ENCODE data around the gene CYP4F22. TPM values are rescaled to one million over a fixed set of nuclear protein-coding genes. Genes with fewer than 3 reads are reported as not detected.

CYP4F22 gene
- total RNA-seq, 4 donors from 2014 or later = 0.11 TPM; not detected in 3

DNA sequence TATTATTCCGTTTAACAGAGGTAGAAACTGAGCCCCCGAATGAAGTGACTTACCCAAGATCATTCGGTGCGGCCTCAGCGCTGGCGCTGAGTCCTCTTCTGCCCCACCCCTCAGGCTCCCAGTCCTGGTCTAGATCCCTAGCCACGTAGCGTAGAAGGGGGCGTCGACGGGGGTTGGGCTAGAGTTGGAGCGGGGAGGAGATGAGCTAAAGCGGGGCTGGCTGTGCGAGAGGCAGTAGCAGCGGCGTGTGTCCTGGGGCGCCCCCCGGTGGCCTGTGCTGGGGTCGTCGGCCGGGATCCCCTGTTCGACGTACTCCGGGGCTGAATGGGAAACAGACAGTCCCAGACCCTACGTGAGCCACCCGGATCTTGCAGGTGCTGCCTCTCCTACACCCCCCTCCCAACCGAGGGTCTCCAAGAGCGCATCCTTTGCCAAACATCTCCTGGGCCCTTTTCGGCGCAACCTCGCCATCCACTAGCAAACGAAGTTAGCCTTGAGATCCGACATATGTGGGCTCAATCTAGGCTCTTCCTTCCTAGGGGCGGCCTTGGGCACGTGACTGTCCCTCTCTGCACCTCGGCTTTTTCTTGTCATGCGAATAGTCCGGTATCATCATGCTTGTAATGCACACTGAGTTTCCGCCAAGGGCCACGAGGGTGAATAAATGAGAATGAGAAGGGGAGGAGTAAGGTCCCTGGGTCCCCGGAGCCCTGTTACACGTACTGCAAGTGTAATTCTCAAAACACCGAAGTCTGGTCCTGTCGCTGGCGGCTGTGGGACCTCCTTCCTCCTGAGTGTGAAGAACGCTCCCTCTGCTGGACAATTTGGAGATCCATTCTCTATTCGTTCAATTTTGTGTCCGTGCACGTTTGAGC, 47.7 kb downstream of the CYP4F22 start:
- Histone ChIP-seq H3K4me3 (replicated peaks in 1 of 3) (no peak overlapping the region), H3K4me1 (peaks cover 10 to 13% of the 10 kb centered on the region in 2 donors), H3K36me3 (no peaks in the 10 kb centered on the region), H3K27ac (no peak overlapping the region), H3K27me3 (peaks cover 2% of the 10 kb centered on the region), H3K9me3 (no peaks in the 10 kb centered on the region)
- intact Hi-C loops (cut with DNase I) = loop anchor here (2.0 to 10.0 kb wide), 2 partner anchors 181 to 377 kb away; partner anchors contain the start of gene AKAP8
- DNase-seq = peak; percentile 84 to 88
- no peak for TF ChIP-seq POLR2A (IDR thresholded peaks at IDR 0.05)
- TF ChIP-seq, protein P1, sequence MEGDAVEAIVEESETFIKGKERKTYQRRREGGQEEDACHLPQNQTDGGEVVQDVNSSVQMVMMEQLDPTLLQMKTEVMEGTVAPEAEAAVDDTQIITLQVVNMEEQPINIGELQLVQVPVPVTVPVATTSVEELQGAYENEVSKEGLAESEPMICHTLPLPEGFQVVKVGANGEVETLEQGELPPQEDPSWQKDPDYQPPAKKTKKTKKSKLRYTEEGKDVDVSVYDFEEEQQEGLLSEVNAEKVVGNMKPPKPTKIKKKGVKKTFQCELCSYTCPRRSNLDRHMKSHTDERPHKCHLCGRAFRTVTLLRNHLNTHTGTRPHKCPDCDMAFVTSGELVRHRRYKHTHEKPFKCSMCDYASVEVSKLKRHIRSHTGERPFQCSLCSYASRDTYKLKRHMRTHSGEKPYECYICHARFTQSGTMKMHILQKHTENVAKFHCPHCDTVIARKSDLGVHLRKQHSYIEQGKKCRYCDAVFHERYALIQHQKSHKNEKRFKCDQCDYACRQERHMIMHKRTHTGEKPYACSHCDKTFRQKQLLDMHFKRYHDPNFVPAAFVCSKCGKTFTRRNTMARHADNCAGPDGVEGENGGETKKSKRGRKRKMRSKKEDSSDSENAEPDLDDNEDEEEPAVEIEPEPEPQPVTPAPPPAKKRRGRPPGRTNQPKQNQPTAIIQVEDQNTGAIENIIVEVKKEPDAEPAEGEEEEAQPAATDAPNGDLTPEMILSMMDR (IDR thresholded peaks at IDR 0.05) = peak; percentile 41 to 92 (median 74)
- 2 to 3% methylated on average over 31 to 34 of the region's 49 CpGs for WGBS, 2 donors

DNA sequence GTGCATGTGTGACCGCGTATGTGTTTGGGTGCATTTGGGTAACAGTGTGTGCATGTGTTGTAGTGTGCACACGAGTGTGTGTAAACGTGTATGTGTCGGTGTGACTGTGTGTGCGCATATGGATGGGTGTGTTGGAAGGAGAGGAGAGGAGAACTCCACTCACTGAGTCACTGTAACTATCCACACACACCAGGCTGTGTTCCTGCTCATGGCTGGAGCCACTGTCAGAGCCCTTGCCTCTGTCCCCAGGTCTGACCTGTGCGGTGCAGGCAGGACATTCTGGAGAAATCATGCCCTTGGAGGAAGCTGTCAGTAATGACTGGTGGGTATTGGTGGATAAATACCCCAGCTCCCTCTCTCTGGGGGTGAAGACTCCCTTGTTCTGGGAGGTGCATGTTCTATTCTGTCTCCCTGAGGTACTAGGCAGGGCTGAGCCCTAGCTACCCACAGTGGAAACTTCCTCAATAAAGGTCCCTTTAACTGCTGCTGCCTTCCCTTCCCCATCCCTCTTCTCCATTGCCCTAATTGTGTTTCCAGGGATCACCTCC, 48.4 kb downstream of the CYP4F22 start:
- H3K36me3 ChIP-seq = no peaks in the 10 kb centered on the region
- no peak for DNase-seq
- intact Hi-C loops (cut with DNase I) = loop anchor here (2.0 to 10.0 kb wide), 2 partner anchors 182 to 378 kb away; partner anchors contain the start of gene AKAP8

DNA sequence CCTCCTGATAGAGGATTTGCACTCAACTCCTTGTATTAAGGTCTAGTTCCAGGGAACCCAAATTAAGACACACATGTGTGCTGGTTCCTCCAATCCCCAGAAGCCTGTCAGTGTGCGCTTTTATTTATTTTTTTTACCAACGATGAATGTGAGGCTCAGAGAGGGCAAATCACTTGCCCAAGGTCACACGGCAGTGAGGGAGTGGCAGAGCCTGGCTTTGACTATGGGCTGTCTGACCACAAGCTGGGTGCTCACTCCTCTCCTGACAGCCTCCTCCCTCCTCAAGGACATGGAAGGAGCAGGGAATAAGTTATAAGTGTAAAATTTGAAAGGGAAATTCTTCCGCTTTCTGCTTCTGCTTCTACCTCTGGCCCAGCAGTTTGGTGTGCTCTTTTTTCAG, 48.9 kb downstream of the CYP4F22 start:
- H3K27me3 ChIP-seq = no peaks in the 10 kb centered on the region
- intact Hi-C loops (cut with DNase I) = loop anchor here (2.0 to 10.0 kb wide), 2 partner anchors 182 to 378 kb away; partner anchors contain the start of gene AKAP8
- no peak overlapping the region for H3K4me3 ChIP-seq (replicated peaks in 1 of 3)
- TF ChIP-seq, protein P1 (IDR thresholded peaks at IDR 0.05) = no peak
- no peak for TF ChIP-seq POLR2A (IDR thresholded peaks at IDR 0.05)
- no peaks in the 10 kb centered on the region for H3K9me3 ChIP-seq
- 83 to 85% methylated on average over 4 of the region's 4 CpGs for WGBS, 2 donors
- no peak overlapping the region for H3K27ac ChIP-seq
- H3K36me3 ChIP-seq = no peaks in the 10 kb centered on the region
- peaks cover 7 to 10% of the 10 kb centered on the region in 2 donors for H3K4me1 ChIP-seq
- no peak for DNase-seq

More for the DNA sequence above, 48.4 kb downstream of the CYP4F22 start:
- Histone ChIP-seq H3K27me3 (no peaks in the 10 kb centered on the region), H3K4me3 (replicated peaks in 1 of 3) (no peak overlapping the region), H3K4me1 (peaks cover 7 to 10% of the 10 kb centered on the region in 2 donors), H3K27ac (no peak overlapping the region), H3K9me3 (no peaks in the 10 kb centered on the region)
- no peak for TF ChIP-seq POLR2A (IDR thresholded peaks at IDR 0.05)
- TF ChIP-seq, protein P1 (IDR thresholded peaks at IDR 0.05) = no peak
- WGBS, 2 donors = 2 to 4% methylated on average over 7 of the region's 7 CpGs

DNA sequence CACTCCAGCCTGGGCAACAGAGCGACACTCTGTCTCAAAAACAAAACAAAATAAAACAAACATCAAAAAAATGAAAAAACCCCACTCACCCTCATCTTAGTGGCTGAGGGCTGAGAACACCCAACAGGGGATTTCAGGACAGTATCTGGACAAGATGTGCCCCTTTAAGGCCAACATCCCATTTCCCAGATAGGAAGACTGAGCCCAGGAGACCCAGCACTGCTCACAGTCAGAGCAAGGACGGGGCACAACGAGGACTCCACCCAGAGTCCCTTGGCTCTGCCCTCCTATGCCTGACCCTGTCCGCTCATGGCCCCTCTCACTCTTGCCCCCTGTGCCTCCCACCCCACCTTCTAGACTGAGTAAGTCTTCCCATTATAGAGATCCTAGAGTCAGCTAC, 53.8 kb downstream of the CYP4F22 start:
- Histone ChIP-seq H3K27ac (no peak overlapping the region), H3K4me1 (no peaks in the 10 kb centered on the region), H3K9me3 (no peaks in the 10 kb centered on the region), H3K36me3 (no peaks in the 10 kb centered on the region), H3K4me3 (replicated peaks in 1 of 3) (no peak overlapping the region), H3K27me3 (no peaks in the 10 kb centered on the region)
- no peak for DNase-seq
- intact Hi-C loops (cut with DNase I) = no loop called here
- 90 to 91% methylated on average over 4 of the region's 4 CpGs for WGBS, 2 donors
- TF ChIP-seq, protein P1 (IDR thresholded peaks at IDR 0.05) = no peak

DNA sequence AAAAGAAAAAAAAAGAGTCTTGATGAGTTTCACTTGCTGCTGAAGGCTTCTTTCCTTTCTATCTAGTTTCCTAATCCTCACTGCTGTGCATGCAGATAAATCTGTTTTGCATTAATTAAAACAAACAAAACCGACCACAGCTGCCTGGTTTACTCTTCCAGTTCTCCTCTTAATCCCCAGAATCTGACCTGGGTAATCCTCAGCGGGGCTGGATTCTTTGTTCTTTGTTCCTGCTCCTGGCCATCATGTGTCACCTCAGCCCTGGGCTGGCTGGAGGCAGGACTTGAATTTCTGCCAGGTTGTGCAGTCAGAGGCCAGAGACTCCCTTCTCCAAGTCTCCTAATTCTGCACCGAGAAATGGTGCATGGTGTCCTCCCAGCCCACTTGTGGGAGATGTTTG, 54.5 kb downstream of the CYP4F22 start:
- WGBS, 2 donors = 11 to 15% methylated on average over 2 to 3 of the region's 3 CpGs
- Histone ChIP-seq H3K36me3 (no peaks in the 10 kb centered on the region), H3K27me3 (no peaks in the 10 kb centered on the region), H3K4me3 (replicated peaks in 1 of 3) (no peak overlapping the region), H3K4me1 (no peaks in the 10 kb centered on the region), H3K9me3 (no peaks in the 10 kb centered on the region), H3K27ac (no peak overlapping the region)
- intact Hi-C loops (cut with DNase I) = no loop called here
- TF ChIP-seq, protein P1 (IDR thresholded peaks at IDR 0.05) = no peak
- TF ChIP-seq POLR2A (IDR thresholded peaks at IDR 0.05) = no peak
- DNase-seq = no peak

Data from thyroid gland (tissue), 4 donors.